Stomach (tissue), 4 donors: ENCODE results near the gene TBC1D8.

Experiments
- POLR2A ChIP-seq, 4 donors: fragments of 450-650 bp; IDR thresholded peaks; one replicate each; pipeline ENCODE4 v1.6.1; 2016; ENCODE audit warnings: antibody characterized with exemption in 4 of 4, control low read depth in 2 of 4, mild to moderate bottlenecking in 1 of 4, moderate library complexity in 1 of 4
- TF ChIP-seq, protein P1 (sequence below), 7 experiments: fragments of 450-650 bp in 4 of 7; fragments of 200-600 bp in 3 of 7; sonication (generic) in 3 of 7; IDR thresholded peaks; one replicate each; pipeline ENCODE4 v1.5.1; 2016 to 2019; ENCODE audit warnings: antibody characterized with exemption in 7 of 7, control low read depth in 2 of 7, mild to moderate bottlenecking in 1 of 7

DNA sequence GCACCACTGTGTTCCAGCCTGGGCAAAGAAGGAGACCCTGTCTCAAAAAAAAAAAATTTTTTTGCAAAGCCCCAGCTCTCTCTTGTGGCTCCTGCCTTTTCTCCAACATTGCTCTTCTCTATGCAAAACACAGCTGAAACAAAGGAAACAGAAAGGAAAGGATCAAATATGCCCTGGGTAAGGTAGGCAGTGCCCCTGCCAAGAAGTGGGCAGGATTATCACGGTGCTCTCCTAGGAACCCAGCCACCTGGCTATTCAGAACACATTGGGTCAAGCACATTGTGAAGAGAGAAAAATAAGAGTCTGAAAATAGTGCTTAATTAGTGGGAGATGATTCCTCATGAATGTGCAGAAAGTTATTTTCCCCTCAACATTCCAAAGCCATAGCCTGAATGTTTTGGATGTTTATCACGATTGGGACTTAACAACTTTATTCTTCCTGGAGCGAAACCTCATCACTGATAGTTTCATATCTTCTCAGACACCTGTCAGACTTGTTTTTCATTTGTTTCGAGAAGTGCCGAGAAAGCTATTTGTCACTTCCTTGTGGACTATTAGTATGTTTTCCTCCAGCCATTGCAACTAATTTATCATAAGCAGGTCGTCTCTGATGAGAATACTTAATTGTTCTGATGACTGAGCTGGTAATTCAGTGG, 191.8 kb downstream of the TBC1D8 start:
- TF ChIP-seq, protein P1, sequence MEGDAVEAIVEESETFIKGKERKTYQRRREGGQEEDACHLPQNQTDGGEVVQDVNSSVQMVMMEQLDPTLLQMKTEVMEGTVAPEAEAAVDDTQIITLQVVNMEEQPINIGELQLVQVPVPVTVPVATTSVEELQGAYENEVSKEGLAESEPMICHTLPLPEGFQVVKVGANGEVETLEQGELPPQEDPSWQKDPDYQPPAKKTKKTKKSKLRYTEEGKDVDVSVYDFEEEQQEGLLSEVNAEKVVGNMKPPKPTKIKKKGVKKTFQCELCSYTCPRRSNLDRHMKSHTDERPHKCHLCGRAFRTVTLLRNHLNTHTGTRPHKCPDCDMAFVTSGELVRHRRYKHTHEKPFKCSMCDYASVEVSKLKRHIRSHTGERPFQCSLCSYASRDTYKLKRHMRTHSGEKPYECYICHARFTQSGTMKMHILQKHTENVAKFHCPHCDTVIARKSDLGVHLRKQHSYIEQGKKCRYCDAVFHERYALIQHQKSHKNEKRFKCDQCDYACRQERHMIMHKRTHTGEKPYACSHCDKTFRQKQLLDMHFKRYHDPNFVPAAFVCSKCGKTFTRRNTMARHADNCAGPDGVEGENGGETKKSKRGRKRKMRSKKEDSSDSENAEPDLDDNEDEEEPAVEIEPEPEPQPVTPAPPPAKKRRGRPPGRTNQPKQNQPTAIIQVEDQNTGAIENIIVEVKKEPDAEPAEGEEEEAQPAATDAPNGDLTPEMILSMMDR (IDR thresholded peaks at IDR 0.05): no peak
- no peak for TF ChIP-seq POLR2A (IDR thresholded peaks at IDR 0.05)
